Endothelial cell of umbilical vein (primary cell): Measurements from ENCODE around the gene ATG13. TPM values are rescaled to one million over a fixed set of nuclear protein-coding genes. Genes with fewer than 3 reads are reported as not detected.

ENCODE experiments used
- BruUV-seq: library from RNA; stranded (reverse); fragments of 400-500 nt; replicated peaks from 2 replicates; lab custom pipeline; 2021; lab: Mats Ljungman, UMichigan
- CTCF ChIA-PET: fragments of 300-600, 350-600 bp; sonication (Branson Sonifier 250); formaldehyde crosslinking; loops from one replicate; lab custom pipeline; 2021; ENCODE audit warnings: antibody characterized with exemption, inconsistent platforms; lab: Charles Lee
- POLR2A ChIA-PET: fragments of 300-600, 350-600 bp; sonication (Branson Sonifier 250); formaldehyde crosslinking; loops from one replicate; lab custom pipeline; 2021; ENCODE audit warnings: antibody characterized with exemption, inconsistent platforms; lab: Charles Lee
- DNase-seq: peaks from one replicate; pipeline ENCODE4 v3.0.0-alpha.2; 2011; ENCODE audit warnings: low read depth, low spot score
- FAIRE-seq: peaks from 2 replicates; lab custom pipeline; 2011; peaks lifted over from hg19 to GRCh38; lab: Jason Lieb, UNC
- H2AFZ ChIP-seq: 2 replicates; pipeline ENCODE4 v1.6.0; 2012; ENCODE audit warnings: low read depth, low read length, control low read depth, inconsistent platforms
- H3K27ac ChIP-seq: 2 replicates; pipeline ENCODE4 v1.5.1; 2011; ENCODE audit warnings: low read depth, mild to moderate bottlenecking, control low read depth, low read length, moderate library complexity; ENCODE audit not compliant: insufficient read depth
- H3K27me3 ChIP-seq, 2 experiments: 2 replicates each; pipeline versions ENCODE4 v1.6.0 to v1.6.1; 2011; ENCODE audit warnings: low read length in 2 of 2, mixed read lengths in 1 of 2; ENCODE audit not compliant: control insufficient read depth in 2 of 2, insufficient read depth in 2 of 2
- H3K36me3 ChIP-seq, 2 experiments: 2 replicates in 1 of 2; 3 replicates in 1 of 2; pipeline ENCODE4 v1.5.1; 2011; ENCODE audit warnings: low read length in 2 of 2, mild to moderate bottlenecking in 1 of 2, moderate library complexity in 1 of 2; ENCODE audit not compliant: control insufficient read depth in 2 of 2, insufficient read depth in 2 of 2; ENCODE audit errors: extremely low read depth in 1 of 2
- H3K4me1 ChIP-seq: 3 replicates; pipeline ENCODE4 v1.5.1; 2011; ENCODE audit warnings: mild to moderate bottlenecking, low read length; ENCODE audit not compliant: control insufficient read depth, insufficient read depth; ENCODE audit errors: extremely low read depth
- H3K4me2 ChIP-seq: 2 replicates; pipeline ENCODE4 v1.6.1; 2011; ENCODE audit warnings: low read length, control low read depth, mixed read lengths; ENCODE audit not compliant: insufficient read depth
- H3K4me3 ChIP-seq, 3 experiments: fragments of 200-600 bp in 1 of 3; sonication (generic), shearing (Covaris generic) in 1 of 3; replicated peaks in 1 of 3; 2 replicates each; pipeline ENCODE4 v1.5.1; 2011 to 2016; ENCODE audit warnings: control low read depth in 3 of 3, low read length in 3 of 3, mild to moderate bottlenecking in 2 of 3, inconsistent platforms in 1 of 3, low read depth in 1 of 3, moderate library complexity in 1 of 3; ENCODE audit not compliant: insufficient read depth in 1 of 3
- H3K79me2 ChIP-seq: 2 replicates; pipeline ENCODE4 v1.6.0; 2012; ENCODE audit warnings: low read length, inconsistent platforms; ENCODE audit not compliant: control insufficient read depth, insufficient read depth
- H3K9ac ChIP-seq: replicated peaks from 2 replicates; pipeline ENCODE3; 2011; ENCODE audit warnings: low read length, control low read depth; ENCODE audit not compliant: insufficient read depth; ENCODE audit errors: extremely low read depth
- H3K9me1 ChIP-seq: replicated peaks from 3 replicates; pipeline ENCODE4 v1.6.0; 2011; ENCODE audit warnings: mild to moderate bottlenecking, low read length; ENCODE audit not compliant: control insufficient read depth, insufficient read depth; ENCODE audit errors: extremely low read depth
- H3K9me3 ChIP-seq: replicated peaks from 2 replicates; pipeline ENCODE4 v1.5.1; 2012; ENCODE audit warnings: low read length, inconsistent platforms; ENCODE audit not compliant: control insufficient read depth, insufficient read depth
- H4K20me1 ChIP-seq: replicated peaks from 2 replicates; pipeline ENCODE3; 2011; ENCODE audit warnings: mild to moderate bottlenecking, low read length; ENCODE audit not compliant: control insufficient read depth, insufficient read depth; ENCODE audit errors: extremely low read depth
- CTCF ChIP-seq, 2 donors: IDR thresholded peaks; 1 replicate in 1 of 2; 2 replicates in 1 of 2; pipeline ENCODE4 v1.5.1; 2011; ENCODE audit warnings: low read length in 2 of 2, mild to moderate bottlenecking in 2 of 2, moderate library complexity in 2 of 2, control low read depth in 1 of 2, inconsistent platforms in 1 of 2, low read depth in 1 of 2; ENCODE audit not compliant: insufficient read depth in 1 of 2; ENCODE audit errors: extremely low read depth in 1 of 2
- EZH2 ChIP-seq: IDR thresholded peaks from 2 replicates; pipeline ENCODE4 v1.6.1; 2012; ENCODE audit warnings: borderline replicate concordance, low read depth, mild to moderate bottlenecking, moderate library complexity, low read length, inconsistent platforms; ENCODE audit not compliant: severe bottlenecking
- FOS ChIP-seq: IDR thresholded peaks from 2 replicates; pipeline ENCODE4 v1.6.1; 2011; ENCODE audit warnings: mild to moderate bottlenecking, low read length, moderate library complexity, borderline replicate concordance; ENCODE audit not compliant: insufficient read depth
- GATA2 ChIP-seq: IDR thresholded peaks from 2 replicates; pipeline ENCODE4 v1.7.0; 2011; ENCODE audit warnings: low read depth, mild to moderate bottlenecking, moderate library complexity, mixed read lengths, low read length; ENCODE audit not compliant: insufficient read length, insufficient read depth
- JUN ChIP-seq: IDR thresholded peaks from 2 replicates; pipeline ENCODE4 v1.6.1; 2011; ENCODE audit warnings: borderline replicate concordance, low read depth; ENCODE audit not compliant: insufficient read length, insufficient read depth
- MYC ChIP-seq: IDR thresholded peaks from one replicate; pipeline ENCODE4 v1.6.1; 2011; ENCODE audit warnings: mild to moderate bottlenecking, low read depth, low read length
- POLR2A ChIP-seq: IDR thresholded peaks from 2 replicates; pipeline ENCODE4 v1.6.1; 2012; ENCODE audit warnings: low read depth, mild to moderate bottlenecking, control low read depth, low read length
- POLR2AphosphoS5 ChIP-seq: IDR thresholded peaks from 2 replicates; pipeline ENCODE4 v1.6.1; 2012; ENCODE audit warnings: low read depth, mild to moderate bottlenecking, control low read depth, low read length, moderate library complexity; ENCODE audit not compliant: insufficient read depth
- dilution Hi-C: fragments of 300-500 bp; cut with MboI; formaldehyde crosslinking; loops from one replicate; pipeline ENCODE4 v1.15.0; 2019; ENCODE audit warnings: low sequenced_read_pairs; ENCODE audit not compliant: extremely low pct_ligation_motif_present
- intact Hi-C: fragments of 100-400 bp; cut with micrococcal nuclease; formaldehyde crosslinking; loops from one replicate; pipeline ENCODE4 v1.10.0; 2022
- polyA plus RNA-seq, 4 experiments: library from polyadenylated mRNA; depleted of rRNA in 3 of 4; stranded (reverse) in 3 of 4; unstranded in 1 of 4; fragments of >200 nt; gene quantifications; 2 replicates each; pipeline versions ENCODE4 v1.2.1 to v1.2.3, GENCODE V29; 2011 to 2012; ENCODE audit warnings: missing spikeins in 1 of 4
- total RNA-seq: library from RNA; stranded (reverse); gene quantifications from 2 replicates; pipeline ENCODE4 v1.2.3, GENCODE V29; 2021
- TF ChIP-seq, protein P1 (sequence below): IDR thresholded peaks from 2 replicates; pipeline ENCODE4 v1.6.1; 2011; ENCODE audit not compliant: insufficient read depth, insufficient read length

ATG13 gene
- total and polyA plus RNA-seq, 2 donors (not counting 3 experiments of a cell fraction or from before 2014, with no cell fraction given), result 60.1 to 66.5 TPM

DNA sequence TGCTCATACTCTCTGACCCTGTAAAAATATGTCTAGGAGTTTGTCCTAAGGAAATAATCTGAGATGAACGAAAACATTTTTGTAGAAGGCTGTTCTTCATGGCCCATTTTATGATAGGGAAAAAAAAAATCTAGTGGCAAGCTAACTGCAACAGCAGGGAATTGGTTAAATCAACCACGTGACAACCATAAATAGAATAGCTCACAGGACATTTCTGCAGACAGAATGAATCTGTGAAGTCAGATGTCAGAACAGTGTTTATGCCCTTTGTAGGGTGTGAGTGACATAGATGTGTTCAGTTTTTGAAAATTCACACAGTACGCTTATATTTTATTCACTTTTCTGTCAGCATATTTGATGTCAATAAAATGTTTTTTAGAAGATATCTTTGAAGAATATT is 67.0 kb downstream of the ATG13 start:
- dilution Hi-C loops, result no loop called here
- Histone ChIP-seq H2AFZ (no peak overlapping the region), H3K9ac (no peak overlapping the region), H3K36me3 (peaks cover 2 to 28% of the 10 kb centered on the region in 2 experiments), H3K9me1 (no peaks in the 10 kb centered on the region), H3K4me2 (no peak overlapping the region), H4K20me1 (no peaks in the 10 kb centered on the region), H3K27ac (no peak overlapping the region), H3K4me1 (no peaks in the 10 kb centered on the region), H3K27me3 (no peaks in the 10 kb centered on the region), H3K9me3 (no peaks in the 10 kb centered on the region), H3K79me2 (no peaks in the 10 kb centered on the region), H3K4me3 (no peak overlapping the region)
- DNase-seq (no peak), FAIRE-seq (no peak)
- TF ChIP-seq POLR2AphosphoS5 (no peak), CTCF (IDR thresholded peaks at IDR 0.05; ENCODE audit: extremely low read depth in 1 of 2, insufficient read depth in 1 of 2, low read depth in 1 of 2, low read length in 2 of 2) (no peak), GATA2 (no peak), FOS (no peak), EZH2 (no peak), JUN (no peak), POLR2A (no peak), MYC (no peak)
- TF ChIP-seq, protein P1, sequence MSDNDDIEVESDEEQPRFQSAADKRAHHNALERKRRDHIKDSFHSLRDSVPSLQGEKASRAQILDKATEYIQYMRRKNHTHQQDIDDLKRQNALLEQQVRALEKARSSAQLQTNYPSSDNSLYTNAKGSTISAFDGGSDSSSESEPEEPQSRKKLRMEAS, result no peak
- CTCF ChIA-PET, result interaction anchor here (1.0 kb wide), 1 partner anchor 11 kb away, joined by 3 read pairs; no protein-coding TSS in a partner anchor
- intact Hi-C loops, result no loop called here
- POLR2A ChIA-PET, result no interaction called here
- BruUV-seq, result no TSS peak
